Endodermal cell (in vitro differentiated cells): Measurements from ENCODE around the gene SEMA3G. TPM values are rescaled to one million over a fixed set of nuclear protein-coding genes. Genes with fewer than 3 reads are reported as not detected.

ENCODE experiments used
- DNase-seq: peaks from one replicate; pipeline ENCODE4 v3.0.0-alpha.2; 2017
- H3K27ac ChIP-seq: 2 replicates; pipeline ENCODE4 v1.5.1; 2013; ENCODE audit warnings: mild to moderate bottlenecking, low read depth, low read length, moderate library complexity
- H3K27me3 ChIP-seq: 2 replicates; pipeline ENCODE4 v1.6.1; 2013; ENCODE audit warnings: mild to moderate bottlenecking, low read length, moderate library complexity; ENCODE audit not compliant: insufficient read depth, control insufficient read depth, poor library complexity, severe bottlenecking
- H3K36me3 ChIP-seq: 2 replicates; pipeline ENCODE4 v1.7.0; 2013; ENCODE audit warnings: mild to moderate bottlenecking, low read length, moderate library complexity; ENCODE audit not compliant: control insufficient read depth, insufficient read depth
- H3K4me1 ChIP-seq: one replicate; pipeline ENCODE4 v1.7.0; 2013; ENCODE audit warnings: low read length; ENCODE audit not compliant: control insufficient read depth, insufficient read depth
- H3K4me3 ChIP-seq: 2 replicates; pipeline ENCODE4 v1.5.1; 2013; ENCODE audit warnings: mild to moderate bottlenecking, low read length, moderate library complexity
- H3K9ac ChIP-seq: 2 replicates; pipeline ENCODE4 v1.6.1; 2013; ENCODE audit warnings: mild to moderate bottlenecking, low read length, moderate library complexity; ENCODE audit not compliant: poor library complexity, severe bottlenecking; ENCODE audit errors: extremely low read depth
- H3K9me3 ChIP-seq: 2 replicates; pipeline ENCODE4 v1.6.1; 2013; ENCODE audit warnings: mild to moderate bottlenecking, low read length, moderate library complexity; ENCODE audit not compliant: control insufficient read depth
- H3K27ac Mint-ChIP-seq: 2 replicates; pipeline ENCODE4 v1.8.0; 2020; ENCODE audit warnings: mixed read lengths
- H3K27me3 Mint-ChIP-seq: 2 replicates; pipeline ENCODE4 v1.8.0; 2021; ENCODE audit warnings: mild to moderate bottlenecking, mixed read lengths; ENCODE audit not compliant: insufficient read depth
- H3K36me3 Mint-ChIP-seq: 2 replicates; pipeline ENCODE4 v1.8.0; 2020; ENCODE audit warnings: low read depth, mixed read lengths
- H3K4me1 Mint-ChIP-seq: 2 replicates; pipeline ENCODE4 v1.8.0; 2020; ENCODE audit warnings: mixed read lengths
- H3K4me3 Mint-ChIP-seq: 2 replicates; pipeline ENCODE4 v1.8.0; 2020; ENCODE audit warnings: mild to moderate bottlenecking, moderate library complexity, mixed read lengths
- H3K9me3 Mint-ChIP-seq: 2 replicates; pipeline ENCODE4 v1.8.0; 2020; ENCODE audit warnings: mild to moderate bottlenecking, mixed read lengths
- CTCF ChIP-seq: fragments of 200-600 bp; sonication (generic); conservative IDR thresholded peaks from 2 replicates; pipeline ENCODE4 v1.5.0; 2021; ENCODE audit warnings: antibody characterized with exemption, mild to moderate bottlenecking
- WGBS, 2 experiments: methylation state at CpG; one replicate each; pipeline versions ENCODE4 v1.1.5 to v1.1.7; 2013; ENCODE audit warnings: missing lambda C conversion rate in 2 of 2, mixed read lengths in 1 of 2; ENCODE audit not compliant: insufficient coverage in 1 of 2, insufficient read length in 1 of 2; 5-methylcytosine and 5-hydroxymethylcytosine counted together
- total RNA-seq, 2 donors: library from RNA; stranded (reverse); fragmentation: NEBNext Ultra II Directional in 1 of 2; extraction: Animal tissue kit (Norgen Biotek cat#: 25700) in 1 of 2; gene quantifications; 2 replicates in 1 of 2; 3 replicates in 1 of 2; pipeline ENCODE4 v1.2.1, GENCODE V29; 2021

The SEMA3G gene
- total RNA-seq, 2 donors from 2014 or later: 2.5 to 8.6 TPM

- Histone ChIP-seq H3K9ac (no peak overlapping the region), H3K27ac (no peak overlapping the region), H3K36me3 (peaks cover 79% of the 10 kb centered on the region), H3K9me3 (no peaks in the 10 kb centered on the region), H3K27me3 (no peaks in the 10 kb centered on the region), H3K4me1 (no peaks in the 10 kb centered on the region), H3K4me3 (no peak overlapping the region)
- H3K36me3 Mint-ChIP-seq: peaks cover 54% of the 10 kb centered on the region
- H3K4me3 Mint-ChIP-seq: no peak overlapping the region
- no peaks in the 10 kb centered on the region for H3K27me3 Mint-ChIP-seq
- no peaks in the 10 kb centered on the region for H3K9me3 Mint-ChIP-seq
- no peak for TF ChIP-seq CTCF
- no peak for DNase-seq
- H3K4me1 Mint-ChIP-seq: peaks cover 10% of the 10 kb centered on the region
- H3K27ac Mint-ChIP-seq: peak overlapping the region; percentile 80
- 90 to 93% methylated on average over 5 to 9 of the region's 9 CpGs for WGBS, 2 experiments
Observed at GRCh38 chr3:52468336-52468735, 23.4 kb upstream of the SEMA3G start.

GRCh38 chr3:52463416-52463815 lies 18.5 kb upstream of the SEMA3G start:
- Mint-ChIP-seq H3K9me3 (no peaks in the 10 kb centered on the region), H3K36me3 (peaks cover 61% of the 10 kb centered on the region), H3K27me3 (no peaks in the 10 kb centered on the region), H3K4me1 (peaks cover 10% of the 10 kb centered on the region), H3K4me3 (no peak overlapping the region), H3K27ac (no peak overlapping the region)
- H3K4me3 ChIP-seq: no peak overlapping the region
- no peaks in the 10 kb centered on the region for H3K4me1 ChIP-seq
- WGBS, 2 experiments: 95 to 97% methylated on average over 5 of the region's 5 CpGs
- no peak for DNase-seq
- TF ChIP-seq CTCF: no peak
- H3K9me3 ChIP-seq: no peaks in the 10 kb centered on the region
- no peak overlapping the region for H3K9ac ChIP-seq
- H3K27me3 ChIP-seq: no peaks in the 10 kb centered on the region
- H3K36me3 ChIP-seq: peaks cover 88% of the 10 kb centered on the region
- H3K27ac ChIP-seq: no peak overlapping the region

GRCh38 chr3:52461874-52462273 lies 17.0 kb upstream of the SEMA3G start:
- Mint-ChIP-seq H3K27ac (no peak overlapping the region), H3K36me3 (peaks cover 65% of the 10 kb centered on the region), H3K4me1 (peaks cover 18% of the 10 kb centered on the region), H3K4me3 (no peak overlapping the region), H3K27me3 (no peaks in the 10 kb centered on the region), H3K9me3 (no peaks in the 10 kb centered on the region)
- Histone ChIP-seq H3K36me3 (peaks cover 85% of the 10 kb centered on the region), H3K9me3 (no peaks in the 10 kb centered on the region), H3K4me3 (no peak overlapping the region), H3K4me1 (peaks cover 6% of the 10 kb centered on the region), H3K27ac (no peak overlapping the region), H3K27me3 (no peaks in the 10 kb centered on the region), H3K9ac (no peak overlapping the region)
- DNase-seq: no peak
- TF ChIP-seq CTCF: no peak
- 93 to 94% methylated on average over 5 to 6 of the region's 6 CpGs for WGBS, 2 experiments
